SK-N-SH treated with all-trans-retinoic acid at 6 μM for 48 hours (cell line): ENCODE measurements around the gene KCTD14.
"Not testable (repeated sequence)": the region's sequence is repeated elsewhere in the genome, so short reads cannot be mapped to it uniquely, and the experiment has no call there.

Experiments
- TCF4 ChIP-seq: fragments of 250-450 bp; sonication (Bioruptor Pico); IDR thresholded peaks from 2 replicates; pipeline ENCODE4 v1.8.0; 2021; ENCODE audit warnings: mild to moderate bottlenecking, moderate library complexity, borderline replicate concordance
- ZFP30 ChIP-seq: fragments of 450-650 bp; formaldehyde crosslinking; IDR thresholded peaks from 2 replicates; pipeline ENCODE4 v1.5.0; 2022; ENCODE audit warnings: mild to moderate bottlenecking, moderate library complexity
- TF ChIP-seq, protein P1 (sequence below): fragments of 250-450 bp; sonication (Bioruptor Pico); IDR thresholded peaks from 2 replicates; pipeline ENCODE4 v1.8.0; 2020; ENCODE audit warnings: mild to moderate bottlenecking, moderate library complexity, borderline replicate concordance

DNA sequence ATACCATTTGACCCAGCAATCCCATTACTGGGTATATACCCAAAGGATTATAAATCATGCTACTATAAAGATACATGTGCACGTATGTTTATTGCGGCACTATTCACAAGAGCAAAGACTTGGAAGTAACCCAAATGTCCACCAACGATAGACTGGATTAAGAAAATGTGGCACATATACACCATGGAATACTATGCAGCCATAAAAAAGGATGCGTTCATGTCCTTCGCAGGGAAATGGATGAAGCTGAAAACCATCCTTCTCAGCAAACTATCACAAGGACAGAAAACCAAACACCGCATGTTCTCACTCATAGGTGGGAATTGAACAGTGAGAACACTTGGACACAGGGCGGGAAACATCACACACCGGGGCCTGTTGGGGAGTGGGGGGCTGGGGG, 36.6 kb downstream of the KCTD14 start:
- not testable (repeated sequence) for TF ChIP-seq TCF4, ZFP30
- TF ChIP-seq, protein P1, sequence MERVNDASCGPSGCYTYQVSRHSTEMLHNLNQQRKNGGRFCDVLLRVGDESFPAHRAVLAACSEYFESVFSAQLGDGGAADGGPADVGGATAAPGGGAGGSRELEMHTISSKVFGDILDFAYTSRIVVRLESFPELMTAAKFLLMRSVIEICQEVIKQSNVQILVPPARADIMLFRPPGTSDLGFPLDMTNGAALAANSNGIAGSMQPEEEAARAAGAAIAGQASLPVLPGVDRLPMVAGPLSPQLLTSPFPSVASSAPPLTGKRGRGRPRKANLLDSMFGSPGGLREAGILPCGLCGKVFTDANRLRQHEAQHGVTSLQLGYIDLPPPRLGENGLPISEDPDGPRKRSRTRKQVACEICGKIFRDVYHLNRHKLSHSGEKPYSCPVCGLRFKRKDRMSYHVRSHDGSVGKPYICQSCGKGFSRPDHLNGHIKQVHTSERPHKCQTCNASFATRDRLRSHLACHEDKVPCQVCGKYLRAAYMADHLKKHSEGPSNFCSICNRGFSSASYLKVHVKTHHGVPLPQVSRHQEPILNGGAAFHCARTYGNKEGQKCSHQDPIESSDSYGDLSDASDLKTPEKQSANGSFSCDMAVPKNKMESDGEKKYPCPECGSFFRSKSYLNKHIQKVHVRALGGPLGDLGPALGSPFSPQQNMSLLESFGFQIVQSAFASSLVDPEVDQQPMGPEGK (CRISPR knock-in tag), result not testable (repeated sequence)
